Subcutaneous adipose tissue (tissue), 4 donors: Measurements from ENCODE around the gene HOXB13. TPM values are rescaled to one million over a fixed set of nuclear protein-coding genes. Genes with fewer than 3 reads are reported as not detected.

Source experiments
- CTCF ChIP-seq: fragments of 450-650 bp; IDR thresholded peaks from one replicate; pipeline ENCODE4 v1.5.1; 2016; ENCODE audit warnings: low read depth, mild to moderate bottlenecking, control low read depth, antibody characterized with exemption, moderate library complexity
- total RNA-seq, 4 donors: library from RNA; depleted of rRNA; stranded (reverse); fragments of >200 nt; gene quantifications; one replicate each; pipeline ENCODE4 v1.1.0, GENCODE V29; 2016

Gene HOXB13
- total RNA-seq, 4 donors from 2014 or later: 0.44 to 0.85 (median 0.62) TPM

GRCh38 chr17:48752399-48753288, 24.1 kb upstream of the HOXB13 start:
- no peak for TF ChIP-seq CTCF

DNA sequence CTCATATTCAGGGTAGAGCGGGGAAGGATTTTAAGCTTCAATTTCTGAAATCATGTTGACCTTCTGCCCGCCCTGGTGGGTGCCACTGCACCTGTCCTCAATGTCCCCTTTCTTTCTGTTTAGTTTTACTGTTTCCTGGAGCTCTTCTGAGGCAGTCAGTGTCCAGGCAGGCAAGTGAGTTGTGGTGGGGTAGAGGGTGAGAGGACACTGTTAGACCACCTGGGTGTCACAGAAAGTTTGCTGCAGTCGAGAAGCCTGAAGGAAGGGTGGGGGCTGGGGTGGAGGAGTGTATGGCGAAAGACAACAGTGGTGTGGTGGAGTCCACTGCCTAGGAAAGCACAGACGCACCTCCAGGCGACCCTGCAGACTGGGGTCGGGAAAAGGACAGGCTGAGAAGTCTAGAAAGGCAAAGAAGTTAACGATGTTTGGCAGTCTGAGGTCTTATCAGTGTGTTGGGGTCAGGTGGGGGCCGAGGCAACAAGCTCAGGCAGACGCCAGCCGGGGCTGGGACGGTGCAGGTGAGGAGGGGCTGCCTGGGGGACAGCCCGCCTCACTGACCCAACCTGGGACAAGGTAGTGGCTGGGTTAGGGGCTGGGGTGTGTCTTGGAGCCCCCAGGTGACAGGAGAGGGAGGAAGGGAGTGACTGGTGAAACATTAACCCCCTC, 23.3 kb upstream of the HOXB13 start:
- no peak for TF ChIP-seq CTCF

DNA sequence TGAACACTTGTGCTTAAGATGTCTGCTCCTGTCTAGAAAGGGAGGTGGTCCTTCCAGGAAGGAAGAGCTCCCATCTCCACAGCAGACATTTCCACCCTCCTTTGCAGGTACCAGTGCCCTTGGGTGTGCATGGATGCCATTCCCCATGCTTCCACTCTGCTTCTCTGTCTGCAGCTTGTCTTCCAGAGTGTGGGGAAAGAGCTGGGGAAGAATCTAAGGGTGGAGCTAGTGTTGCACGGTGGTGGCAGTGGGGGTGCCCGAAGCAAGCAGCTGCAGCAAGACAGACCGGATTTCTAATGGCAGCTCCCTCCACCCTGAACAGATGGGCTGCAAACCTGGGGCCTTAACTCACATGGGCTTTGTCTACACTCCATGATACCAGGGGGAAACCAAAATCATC, 22.6 kb upstream of the HOXB13 start:
- no peak for TF ChIP-seq CTCF

DNA sequence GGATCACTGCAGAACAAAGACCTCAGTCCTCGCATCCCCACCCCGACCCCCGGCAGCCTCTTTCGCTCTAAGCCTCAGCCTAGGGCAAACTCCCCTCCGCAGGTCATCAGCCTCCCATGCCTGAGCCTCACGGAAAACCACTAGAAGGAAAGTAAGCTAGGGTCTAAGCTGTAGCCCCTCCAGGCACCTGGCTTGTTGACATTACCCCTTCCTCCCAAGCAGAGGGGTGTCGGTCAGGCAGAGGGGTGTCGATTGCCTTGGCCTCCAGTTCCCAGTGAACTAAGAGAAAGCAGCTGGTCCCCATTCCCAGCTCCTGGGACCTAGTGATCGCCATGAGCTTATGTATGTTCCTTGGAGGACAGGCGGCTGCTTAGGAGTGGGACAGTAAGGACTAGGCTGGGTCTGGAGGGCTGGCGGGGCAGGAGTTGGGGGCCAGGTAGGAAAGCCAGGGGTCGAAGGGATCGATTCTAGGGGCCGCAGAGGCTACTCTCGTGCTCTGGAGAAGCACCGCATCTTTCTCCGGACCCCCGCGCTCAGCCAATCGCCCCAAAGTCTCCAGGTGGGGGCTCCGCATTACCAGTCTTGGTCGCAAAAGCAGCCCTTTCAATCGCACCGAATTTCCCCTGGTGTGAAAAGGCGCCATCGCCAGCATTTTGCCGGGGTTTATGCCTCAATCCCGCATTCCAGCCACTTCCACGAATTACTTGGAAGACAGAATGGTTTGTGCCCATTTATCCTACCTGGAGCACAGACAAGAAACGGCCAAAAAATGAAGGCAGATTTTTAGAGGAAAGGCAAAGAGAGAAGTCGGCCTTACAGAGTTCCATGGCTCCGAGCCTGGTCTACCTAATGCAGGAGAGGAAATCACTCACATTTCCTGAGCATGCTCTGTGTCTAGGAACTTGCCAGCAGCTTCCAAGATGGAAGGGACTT, 21.3 kb upstream of the HOXB13 start:
- TF ChIP-seq CTCF: no peak

GRCh38 chr17:48748718-48749566, 20.4 kb upstream of the HOXB13 start:
- no peak for TF ChIP-seq CTCF

- TF ChIP-seq CTCF: no peak
These were observed 19.2 kb upstream of the HOXB13 start for GRCh38 chr17:48747445-48748363.
